SKM-1 treated with dmso at 0.1 percent for 144 hours (cell line): ENCODE data around the gene ANTKMT.

ENCODE experiments used
- DNase-seq: peaks from one replicate; lab custom pipeline; 2025; ENCODE audit not compliant: unreplicated experiment; lab: John Stamatoyannopoulos, UW

Gene ANTKMT

DNA sequence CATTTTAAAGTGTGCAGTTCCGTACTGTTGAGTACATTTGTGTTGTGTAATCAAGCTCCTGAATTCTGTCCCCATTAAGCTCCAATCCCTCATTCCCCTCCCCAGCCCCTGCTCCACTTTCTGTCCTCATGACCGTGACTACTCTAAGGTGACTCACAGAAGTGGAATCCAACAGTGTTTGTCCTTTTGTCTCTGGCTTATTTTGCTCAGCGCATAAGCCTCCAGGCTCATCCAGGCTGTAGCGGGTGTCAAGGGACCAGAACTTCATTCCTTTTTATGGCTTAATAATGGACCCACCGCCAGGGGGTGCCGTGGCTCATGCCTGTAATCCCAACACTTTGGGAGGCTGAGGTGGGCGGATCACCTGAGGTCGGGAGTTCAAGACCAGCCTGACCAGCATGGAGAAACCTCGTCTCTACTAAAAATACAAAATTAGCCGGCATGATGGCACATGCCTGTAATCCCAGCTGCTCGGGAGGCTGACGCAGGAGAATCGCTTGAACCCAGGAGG lies 8.2 kb upstream of the ANTKMT start:
- peak; percentile 33 for DNase-seq

DNA sequence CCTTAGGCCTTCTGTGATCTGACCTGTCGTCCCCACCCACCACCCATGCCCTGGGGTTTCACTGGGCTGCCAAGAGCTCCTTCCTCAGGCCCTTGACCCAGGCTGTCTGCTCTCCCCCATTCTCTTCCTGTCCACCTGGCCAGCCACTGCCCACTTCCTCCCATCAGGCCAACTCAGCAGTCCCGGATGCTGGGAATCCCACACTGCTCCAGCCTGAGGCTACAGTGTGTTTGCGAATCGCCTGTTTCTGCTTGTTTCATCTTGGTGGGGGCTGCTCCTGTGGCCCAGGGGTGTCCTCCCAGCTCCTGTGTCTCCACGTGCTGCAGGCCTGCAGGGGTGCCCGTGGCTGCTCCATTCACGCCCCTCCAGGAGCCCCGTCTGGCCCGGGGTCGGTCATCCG lies 6.9 kb upstream of the ANTKMT start:
- DNase-seq: no peak

- DNase-seq: peak; percentile 68
Measured at GRCh38 chr16:714558-715476, 6.1 kb upstream of the ANTKMT start, which contains the start of gene METRN. Gene METRN, plus strand, starts transcription at chr16:715118. Its CDS starts 172 bp downstream, at chr16:715290.

GRCh38 chr16:715477-716199 lies 5.3 kb upstream of the ANTKMT start:
- no peak for DNase-seq

GRCh38 chr16:716200-716568 lies 4.8 kb upstream of the ANTKMT start:
- no peak for DNase-seq

DNA sequence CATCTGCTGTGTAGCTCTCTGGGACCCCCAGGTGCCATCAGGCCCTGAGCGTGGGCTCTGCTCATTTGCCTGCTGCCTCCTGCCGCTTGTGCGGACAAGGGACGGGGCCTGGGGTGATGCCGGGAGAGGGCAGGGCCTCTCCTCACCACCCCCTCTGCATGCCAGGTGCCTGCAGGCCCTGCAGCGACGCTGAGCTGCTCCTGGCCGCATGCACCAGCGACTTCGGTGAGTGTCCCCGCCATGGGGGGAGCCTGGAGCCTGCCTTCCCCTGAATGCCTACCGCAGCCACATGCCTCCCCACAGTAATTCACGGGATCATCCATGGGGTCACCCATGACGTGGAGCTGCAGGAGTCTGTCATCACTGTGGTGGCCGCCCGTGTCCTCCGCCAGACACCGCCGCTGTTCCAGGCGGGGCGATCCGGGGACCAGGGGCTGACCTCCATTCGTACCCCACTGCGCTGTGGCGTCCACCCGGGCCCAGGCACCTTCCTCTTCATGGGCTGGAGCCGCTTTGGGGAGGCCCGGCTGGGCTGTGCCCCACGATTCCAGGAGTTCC lies 4.1 kb upstream of the ANTKMT start:
- DNase-seq: no peak

DNA sequence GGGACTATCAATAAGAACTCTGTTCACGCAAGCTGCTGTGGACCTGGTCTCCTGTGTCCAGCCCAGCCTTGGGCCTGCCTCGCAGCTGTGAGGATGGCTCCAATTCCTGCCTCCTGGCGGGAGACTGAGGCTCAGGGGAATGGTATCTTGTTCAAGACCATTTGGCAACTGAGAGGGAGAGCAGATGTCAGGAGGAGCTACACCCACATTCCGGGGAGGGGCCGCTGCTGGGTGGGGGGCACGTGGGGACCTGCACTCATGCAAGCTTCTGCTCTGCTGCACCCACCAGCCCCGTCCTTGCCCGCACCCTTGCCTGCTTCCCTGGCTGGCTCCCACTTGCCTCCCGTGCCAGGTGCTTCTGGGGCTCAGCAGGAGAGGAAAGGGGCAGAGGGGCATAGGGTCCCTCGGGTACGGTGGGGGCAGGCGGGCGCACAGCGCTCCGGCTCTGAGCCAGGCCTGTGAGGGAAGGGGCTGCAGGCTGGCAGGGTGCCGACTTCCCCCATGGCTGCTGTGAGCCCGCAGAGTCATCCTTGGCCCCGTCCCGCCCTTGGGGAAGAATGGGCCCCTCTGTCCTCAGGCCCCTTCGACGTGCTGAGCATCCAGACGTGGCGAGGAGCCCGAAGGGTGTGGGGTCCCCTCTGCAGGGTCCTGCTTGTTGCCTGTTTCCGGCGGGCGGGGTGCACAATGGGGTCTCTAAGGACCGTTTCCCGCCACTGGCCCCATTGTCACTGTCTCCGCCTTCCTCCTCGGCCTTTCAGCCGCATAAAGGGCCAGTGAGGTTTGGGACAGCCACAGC lies 3.3 kb upstream of the ANTKMT start:
- no peak for DNase-seq

DNA sequence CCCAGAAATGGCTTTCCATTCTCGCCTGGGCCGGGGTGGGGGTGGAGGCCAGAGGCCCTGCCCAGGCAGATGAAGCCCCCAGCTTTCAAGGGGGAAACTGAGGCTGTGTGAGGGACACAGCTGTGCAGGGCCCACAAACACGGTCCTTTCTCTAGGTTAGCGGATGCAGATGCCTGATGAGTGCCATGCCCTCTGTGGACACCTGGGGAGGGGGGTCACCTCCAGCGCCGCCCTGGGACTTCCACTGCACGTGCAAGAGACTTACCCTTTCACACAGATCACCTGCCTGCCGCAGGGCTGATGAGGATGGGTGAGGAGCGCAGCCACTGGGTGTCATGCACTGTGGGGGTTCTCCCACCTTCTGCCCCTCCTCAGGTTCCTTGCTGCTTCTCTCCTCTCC lies 2.6 kb upstream of the ANTKMT start:
- no peak for DNase-seq

DNA sequence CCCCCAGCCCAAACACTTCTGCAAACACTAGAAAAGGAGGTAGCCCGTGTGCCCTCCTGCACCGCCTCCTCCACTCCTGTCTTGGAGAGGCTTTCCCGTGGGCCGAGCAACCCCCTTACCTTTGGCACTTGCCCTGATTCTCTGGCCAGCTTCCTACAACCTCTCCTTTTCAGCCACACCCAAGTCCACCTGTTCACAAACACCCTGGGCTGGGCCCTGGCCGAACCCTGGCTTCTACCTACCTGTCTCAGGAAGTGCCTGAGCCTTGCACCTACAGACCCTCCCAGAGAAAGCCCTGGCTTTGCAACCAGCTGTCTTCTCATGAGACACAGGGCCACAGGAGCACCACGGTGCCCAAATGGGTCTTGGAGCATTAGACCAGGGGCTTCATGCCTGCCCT lies 2.0 kb upstream of the ANTKMT start:
- no peak for DNase-seq

DNA sequence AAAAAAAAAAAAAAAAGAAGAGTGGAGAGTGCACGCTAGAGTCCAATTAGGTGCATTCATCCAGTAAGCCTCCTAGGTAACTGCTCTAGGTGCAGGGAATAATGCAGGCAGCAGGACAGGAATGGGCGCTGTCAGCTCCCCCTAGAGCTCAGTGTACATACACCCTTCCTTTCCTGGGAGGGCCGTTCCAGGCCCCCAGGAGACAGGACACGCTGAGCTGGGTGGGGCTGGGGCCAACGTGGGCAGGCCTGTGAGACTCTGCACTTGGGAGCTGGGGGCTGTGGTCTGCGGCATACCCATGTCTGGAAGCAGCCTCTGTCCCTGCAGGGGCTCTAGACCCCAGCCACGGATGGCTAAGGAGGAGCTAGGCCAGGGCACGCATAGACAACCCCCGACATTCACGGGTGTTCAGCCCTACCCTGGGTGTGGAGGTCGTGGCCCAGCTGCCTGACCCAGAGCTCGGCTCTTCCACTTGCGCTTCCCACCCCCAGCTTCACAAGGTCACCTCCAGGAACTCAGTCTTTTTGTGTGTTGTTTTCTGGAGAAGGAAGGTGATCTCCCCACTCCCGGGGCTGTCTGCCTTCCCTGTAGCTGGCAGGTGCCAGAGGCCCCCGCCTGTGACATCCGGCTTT lies 1.0 kb upstream of the ANTKMT start:
- no peak for DNase-seq

- DNase-seq: peak; percentile 25
Measured at GRCh38 chr16:720447-720989, 428 bp upstream of the ANTKMT start.

- no peak for DNase-seq
Measured at GRCh38 chr16:721765-722540, 1.0 kb downstream of the ANTKMT start.

GRCh38 chr16:722835-723633 lies 2.1 kb downstream of the ANTKMT start:
- DNase-seq: no peak

DNA sequence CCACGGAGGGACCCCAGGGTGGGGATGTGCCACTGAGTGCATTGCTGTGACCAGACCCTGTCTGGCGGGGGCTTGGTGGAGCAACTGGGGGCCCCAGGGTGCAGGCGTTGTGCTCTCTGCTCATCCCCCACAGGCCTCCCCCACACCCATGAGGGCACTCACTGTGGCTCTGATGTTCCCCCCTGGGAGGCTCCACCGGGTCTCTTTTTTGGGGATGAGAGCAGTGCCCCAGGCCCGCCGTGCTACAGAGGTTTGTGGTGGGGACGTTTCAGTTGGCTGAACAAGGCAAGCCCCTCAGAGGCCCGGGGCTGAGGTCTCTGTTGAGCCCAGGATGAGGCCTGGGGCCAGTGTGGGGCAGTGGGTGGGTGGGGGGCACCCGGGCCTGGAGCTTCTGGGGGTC lies 2.7 kb downstream of the ANTKMT start:
- DNase-seq: no peak

DNA sequence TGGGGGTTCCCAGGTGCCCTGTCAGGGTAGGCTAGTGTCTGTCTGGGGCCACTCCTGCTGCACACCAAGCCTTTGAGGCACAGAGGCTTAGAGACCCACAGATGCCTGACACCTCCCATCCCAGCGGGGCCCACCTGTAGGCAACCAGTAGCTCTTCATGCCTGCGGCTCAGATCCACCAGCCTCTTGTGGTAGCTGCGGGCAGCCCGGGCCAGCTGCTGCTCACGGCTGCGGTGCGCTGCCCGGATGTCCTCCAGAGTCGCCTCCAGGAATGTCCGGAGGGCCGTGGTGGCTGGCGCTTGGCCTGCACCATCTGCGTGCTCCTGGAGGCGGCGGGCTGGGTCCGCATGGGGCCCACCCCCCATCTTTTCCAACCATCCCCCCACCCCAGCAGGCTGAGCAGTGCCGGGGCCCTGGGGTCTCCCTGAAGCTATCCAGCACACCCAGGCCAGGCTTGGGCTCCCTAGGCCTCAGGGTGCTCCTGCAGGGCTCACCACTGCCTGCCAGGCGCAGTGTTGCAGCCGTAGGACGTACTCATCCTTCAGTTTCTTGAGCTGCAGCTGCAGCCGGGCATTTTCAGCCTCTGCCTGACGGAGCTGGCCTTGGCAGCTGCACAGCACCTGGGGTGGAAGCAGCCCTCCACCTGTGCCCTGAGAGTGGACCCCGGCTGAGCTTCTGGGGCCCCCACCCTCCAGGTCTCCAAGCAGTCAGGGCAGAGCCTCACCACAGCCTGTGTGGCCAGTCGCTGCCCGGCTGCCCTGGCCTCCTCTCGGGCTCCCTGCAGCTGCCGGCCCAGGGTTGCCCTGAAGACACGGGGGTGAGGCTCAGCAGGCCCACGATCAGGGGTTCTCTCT lies 3.5 kb downstream of the ANTKMT start:
- no peak for DNase-seq

- DNase-seq: no peak
Measured at GRCh38 chr16:725041-725376, 4.1 kb downstream of the ANTKMT start.

- no peak for DNase-seq
Measured at GRCh38 chr16:725463-726187, 4.7 kb downstream of the ANTKMT start.
